GM18951 (cell line): ENCODE results near the gene RBM20.

Experiments used
- POLR2A ChIP-seq: IDR thresholded peaks from 4 replicates; pipeline ENCODE4 v1.6.1; 2011; ENCODE audit warnings: mild to moderate bottlenecking; ENCODE audit not compliant: insufficient read length, insufficient read depth; ENCODE audit errors: extremely low read depth
- in situ Hi-C: fragments of 300-500 bp; cut with MboI; formaldehyde crosslinking; loops from one replicate; pipeline ENCODE4 v1.12.0; 2022; ENCODE audit warnings: low sequenced_read_pairs, mixed read lengths, inconsistent platforms; ENCODE audit not compliant: unreplicated experiment

Gene RBM20

DNA sequence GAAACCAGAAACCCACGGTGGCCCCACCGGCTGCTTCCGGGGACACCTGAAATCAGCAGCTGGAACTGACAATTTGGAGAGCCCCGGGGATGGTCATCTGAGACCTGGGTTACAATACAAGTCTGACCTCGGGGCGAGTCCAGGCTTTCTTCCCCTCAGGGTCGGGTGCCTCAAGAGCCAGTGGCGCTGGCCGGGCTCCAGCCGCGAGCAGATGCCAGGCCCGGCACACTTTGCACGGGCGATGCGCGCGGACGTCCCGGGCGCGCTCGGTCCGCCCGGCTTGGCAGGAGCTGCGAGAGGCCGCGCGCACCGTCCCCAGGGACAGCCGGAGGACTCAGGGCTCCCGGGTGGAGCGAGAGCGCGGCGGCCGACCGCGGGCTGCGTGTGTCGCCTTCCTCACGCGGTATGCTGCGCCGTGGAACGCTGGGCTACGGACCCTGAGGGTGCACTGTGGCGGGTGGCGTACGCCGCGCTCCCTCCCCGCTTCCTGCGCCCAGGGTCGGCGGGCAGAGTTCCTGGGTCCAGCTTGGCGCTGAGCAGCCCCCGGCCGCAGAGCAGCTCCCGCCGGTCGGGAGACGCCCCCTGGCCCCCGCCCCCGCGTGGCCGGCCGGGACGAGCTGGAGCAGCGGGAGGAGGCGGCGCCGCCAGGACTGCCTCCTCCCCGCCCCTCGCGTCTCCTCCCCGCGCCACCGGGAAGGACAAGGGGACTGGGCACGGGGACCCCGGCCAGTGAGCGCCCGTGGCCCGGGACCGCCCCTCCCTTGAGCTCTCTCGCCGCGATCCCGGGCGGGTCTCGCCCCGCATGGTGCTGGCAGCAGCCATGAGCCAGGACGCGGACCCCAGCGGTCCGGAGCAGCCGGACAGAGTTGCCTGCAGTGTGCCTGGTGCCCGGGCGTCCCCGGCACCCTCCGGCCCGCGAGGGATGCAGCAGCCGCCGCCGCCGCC is at the start of gene RBM20:
TSS of gene RBM20 (plus strand) at position 684 of the 945 bp plus-strand sequence. CDS start at position 803, 119 bp downstream.
- in situ Hi-C loops: no loop called here
- no peak for TF ChIP-seq POLR2A

DNA sequence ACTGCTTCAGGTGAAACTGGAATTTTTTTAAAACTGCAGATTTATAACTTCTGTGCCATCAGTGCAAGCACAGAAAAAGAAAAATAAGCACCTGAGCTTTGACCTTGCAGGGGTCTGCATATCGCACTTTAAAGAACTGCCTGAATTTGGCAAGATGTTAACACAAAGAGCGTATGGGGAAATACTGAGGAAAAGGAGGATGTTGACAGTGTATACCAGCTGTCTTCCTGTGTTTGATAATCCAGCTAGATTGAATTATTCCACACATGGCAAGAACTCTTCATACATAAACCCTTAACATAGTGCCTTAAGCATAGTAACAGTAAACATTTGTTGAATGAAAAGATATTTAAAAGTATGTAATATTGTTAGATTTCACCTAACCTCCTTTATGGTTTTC is 46.7 kb upstream of the RBM20 start:
- in situ Hi-C loops: no loop called here
- TF ChIP-seq POLR2A: no peak

DNA sequence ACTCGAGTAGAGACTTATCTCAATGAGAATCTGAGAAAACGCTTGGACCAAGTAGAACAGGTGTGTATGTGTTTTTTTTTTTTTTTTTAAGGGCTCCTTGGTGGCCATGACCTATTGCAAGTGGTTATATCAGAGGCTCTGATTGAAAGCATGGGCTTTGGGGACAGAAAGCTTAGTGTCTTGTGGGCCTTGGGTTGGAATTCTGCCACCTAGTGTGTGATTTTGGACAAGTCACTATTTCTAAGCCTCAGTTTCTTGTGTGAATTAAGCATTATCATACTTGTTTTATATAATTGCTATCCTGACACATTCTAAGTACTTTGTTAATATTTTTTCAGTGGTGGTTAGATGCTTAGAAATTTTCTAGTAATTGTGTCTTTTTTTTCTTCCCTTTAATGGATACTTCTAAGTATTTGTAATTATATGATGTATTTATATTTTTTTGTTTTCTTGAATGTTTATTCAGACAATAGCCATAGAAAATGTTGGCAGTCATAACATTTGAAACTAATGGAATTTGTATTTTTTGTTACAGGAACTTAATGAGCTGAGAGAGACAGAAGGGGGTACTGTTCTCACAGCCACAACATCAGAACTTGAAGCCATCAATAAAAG is 43.5 kb upstream of the RBM20 start:
- in situ Hi-C loops: loop anchor here (25.0 kb wide), 1 partner anchor 287 kb away; no protein-coding TSS in a partner anchor
- TF ChIP-seq POLR2A: no peak

DNA sequence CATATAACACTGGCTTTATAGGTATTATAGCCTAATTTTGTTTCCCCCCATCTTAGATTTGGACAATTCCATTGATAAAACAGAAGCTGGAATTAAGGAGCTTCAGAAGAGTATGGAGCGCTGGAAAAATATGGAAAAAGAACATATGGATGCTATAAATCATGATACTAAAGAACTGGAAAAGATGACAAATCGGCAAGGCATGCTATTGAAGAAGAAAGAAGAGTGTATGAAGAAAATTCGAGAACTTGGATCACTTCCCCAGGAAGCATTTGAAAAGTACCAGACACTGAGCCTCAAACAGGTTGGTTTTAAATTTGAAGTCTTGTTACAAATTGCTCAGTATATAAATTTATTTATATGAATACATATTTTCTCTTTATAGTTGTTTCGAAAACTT is 42.6 kb upstream of the RBM20 start:
- in situ Hi-C loops: loop anchor here (25.0 kb wide), 1 partner anchor 286 kb away; no protein-coding TSS in a partner anchor

DNA sequence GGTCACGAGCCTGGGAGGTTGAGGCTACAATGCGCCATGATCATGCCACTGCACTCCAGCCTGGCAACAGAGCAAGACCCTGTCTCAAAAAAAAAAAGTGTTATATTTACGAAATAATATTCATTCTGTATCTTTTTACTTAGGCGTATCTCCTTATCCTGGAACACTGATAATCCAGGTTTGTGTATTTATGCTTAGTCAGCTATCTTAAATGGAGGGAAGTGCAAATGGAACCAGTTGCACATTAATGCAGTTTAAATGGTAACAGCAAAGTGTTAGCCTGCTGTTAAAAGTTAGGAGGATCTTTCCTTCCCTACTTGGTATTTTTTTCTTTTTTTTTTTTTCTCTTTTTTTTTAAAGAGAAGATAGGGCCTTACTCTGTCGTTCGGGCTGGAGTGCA is 36.0 kb upstream of the RBM20 start:
- in situ Hi-C loops: loop anchor here (25.0 kb wide), 1 partner anchor 279 kb away; no protein-coding TSS in a partner anchor
- TF ChIP-seq POLR2A: no peak

More for the DNA sequence above, 42.6 kb upstream of the RBM20 start:
- no peak for TF ChIP-seq POLR2A

DNA sequence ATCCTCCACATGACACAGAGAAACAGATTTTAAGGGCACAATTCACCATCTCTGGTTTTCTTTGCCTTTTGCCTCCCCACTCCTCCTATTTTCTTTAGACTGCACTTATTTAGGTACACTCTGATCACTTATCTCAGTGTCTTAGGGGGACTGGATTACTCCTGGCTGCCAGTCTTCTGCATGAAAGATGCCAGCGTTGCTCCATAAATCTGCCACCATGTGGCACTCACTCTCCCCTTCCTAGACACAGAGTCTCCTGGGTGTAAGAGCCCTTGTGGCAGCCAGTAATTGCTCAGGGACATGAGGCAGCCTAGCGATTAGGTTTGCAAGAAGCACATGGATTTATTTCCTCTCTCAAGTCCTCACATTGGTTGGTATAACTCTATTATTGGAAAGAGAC is 34.5 kb upstream of the RBM20 start:
- TF ChIP-seq POLR2A: no peak
- in situ Hi-C loops: loop anchor here (25.0 kb wide), 1 partner anchor 278 kb away; no protein-coding TSS in a partner anchor

DNA sequence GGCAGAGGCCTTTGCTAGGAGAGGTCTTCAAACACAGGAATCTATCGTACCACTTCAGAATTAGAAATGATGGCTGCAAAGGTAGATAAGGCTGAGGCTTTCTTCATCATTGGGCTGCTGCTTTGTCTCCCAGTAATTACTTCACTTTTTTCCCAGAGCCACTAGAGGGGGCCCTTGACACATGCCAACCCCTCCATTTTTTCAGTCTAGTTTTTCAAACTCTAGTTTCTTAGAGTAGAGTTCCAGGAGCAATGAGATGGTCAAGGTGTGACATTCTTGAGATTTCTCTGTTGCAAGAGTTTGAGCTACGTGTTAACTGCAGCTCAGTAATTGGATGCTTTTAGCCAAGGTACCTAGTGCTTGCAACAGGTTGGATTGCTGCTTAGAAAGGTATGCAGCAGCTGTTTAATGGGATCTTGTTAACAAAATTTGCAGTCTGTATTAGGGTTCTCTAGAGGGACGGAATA is 33.8 kb upstream of the RBM20 start:
- in situ Hi-C loops: loop anchor here (25.0 kb wide), 1 partner anchor 277 kb away; no protein-coding TSS in a partner anchor
- no peak for TF ChIP-seq POLR2A

DNA sequence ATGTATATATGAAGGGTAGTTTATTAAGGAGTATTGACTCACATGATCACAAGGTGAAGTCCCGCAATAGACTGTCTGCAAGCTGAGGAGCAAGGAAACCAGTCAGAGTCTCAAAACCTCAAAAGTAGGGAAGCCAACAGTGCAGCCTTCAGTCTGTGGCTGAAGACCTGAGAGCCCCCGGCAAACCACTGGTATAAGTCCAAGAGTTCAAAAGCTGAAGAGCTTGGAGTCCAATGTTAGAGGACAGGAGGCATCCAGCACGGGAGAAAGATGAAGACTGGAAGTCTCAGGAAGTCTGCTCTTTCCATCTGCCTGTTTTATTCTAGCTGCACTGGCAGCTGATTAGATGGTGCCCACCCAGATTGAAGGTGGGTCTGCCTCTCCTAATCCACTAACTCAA is 33.4 kb upstream of the RBM20 start:
- in situ Hi-C loops: loop anchor here (25.0 kb wide), 1 partner anchor 277 kb away; no protein-coding TSS in a partner anchor

DNA sequence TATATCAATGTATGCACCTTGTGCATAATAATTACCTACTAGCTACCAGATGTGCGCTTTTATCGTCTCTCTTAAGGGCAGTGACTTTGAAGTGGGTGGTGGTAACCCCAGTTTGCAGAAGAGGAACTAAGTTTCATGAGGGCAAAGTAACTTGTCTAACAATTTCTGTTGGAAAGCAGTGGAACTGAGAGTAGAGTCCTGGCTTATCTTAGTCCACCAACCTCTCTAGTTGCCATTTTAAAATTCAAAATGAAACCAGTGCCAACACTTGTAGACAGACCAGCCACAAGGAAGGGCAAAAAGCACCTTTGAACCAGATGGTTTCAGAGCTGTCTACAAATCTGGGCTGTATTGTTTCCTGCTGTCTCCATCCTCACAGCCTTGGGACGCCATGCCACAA is 32.0 kb upstream of the RBM20 start:
- in situ Hi-C loops: loop anchor here (25.0 kb wide), 1 partner anchor 275 kb away; no protein-coding TSS in a partner anchor

DNA sequence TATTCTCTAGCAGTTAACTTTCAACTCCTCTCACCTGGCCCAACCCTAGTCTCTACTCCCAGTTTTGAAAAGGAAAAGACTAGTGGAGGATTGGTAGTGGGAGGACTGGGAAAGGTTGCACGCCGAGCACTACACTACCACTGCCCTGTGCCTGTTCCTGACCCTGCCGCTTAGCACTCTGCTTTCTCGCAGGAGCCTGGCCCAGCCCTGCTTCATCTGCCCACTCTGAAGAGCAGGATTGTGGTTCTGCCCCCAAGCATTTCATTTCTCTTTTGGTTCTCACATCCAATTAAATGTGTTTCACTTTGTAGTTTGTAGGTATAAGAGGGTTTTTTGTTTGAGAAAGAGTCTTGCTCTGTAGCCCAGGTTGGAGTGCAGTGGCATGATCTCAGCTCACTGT is 31.5 kb upstream of the RBM20 start:
- in situ Hi-C loops: loop anchor here (25.0 kb wide), 1 partner anchor 275 kb away; no protein-coding TSS in a partner anchor

More for the DNA sequence above, 32.0 kb upstream of the RBM20 start:
- TF ChIP-seq POLR2A: no peak

DNA sequence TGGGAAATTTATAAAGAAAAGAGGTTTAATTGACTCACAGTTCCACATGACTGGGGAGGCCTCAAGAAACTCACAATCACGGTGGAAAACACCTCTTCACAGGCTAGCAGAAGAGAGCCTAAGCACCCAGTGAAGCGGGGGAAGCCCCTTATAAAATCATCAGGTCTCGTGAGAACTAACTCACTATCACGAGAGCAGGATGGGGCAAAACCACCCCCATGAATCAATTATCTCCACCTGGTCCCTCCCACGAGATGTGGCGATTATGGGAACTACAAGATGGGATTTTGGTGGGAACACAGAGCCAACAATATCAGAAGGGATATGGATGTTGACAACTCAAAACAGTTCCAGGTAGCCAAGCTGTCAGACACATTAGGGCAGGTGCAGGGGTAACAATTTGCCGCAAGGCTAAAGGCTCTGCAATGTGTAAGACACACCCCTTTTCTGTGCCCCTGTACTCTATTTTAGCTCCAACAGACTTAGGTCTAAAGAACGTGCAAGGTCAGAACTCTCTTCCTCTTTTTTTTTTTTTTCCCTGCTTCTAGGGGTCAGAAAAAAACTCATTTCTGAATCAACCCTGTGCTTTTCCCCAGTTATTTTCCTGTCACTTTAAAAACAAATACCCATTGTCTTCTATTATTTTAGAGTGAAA is 30.7 kb upstream of the RBM20 start:
- TF ChIP-seq POLR2A: no peak
- in situ Hi-C loops: loop anchor here (25.0 kb wide), 1 partner anchor 274 kb away; no protein-coding TSS in a partner anchor

More for the DNA sequence above, 31.5 kb upstream of the RBM20 start:
- no peak for TF ChIP-seq POLR2A

DNA sequence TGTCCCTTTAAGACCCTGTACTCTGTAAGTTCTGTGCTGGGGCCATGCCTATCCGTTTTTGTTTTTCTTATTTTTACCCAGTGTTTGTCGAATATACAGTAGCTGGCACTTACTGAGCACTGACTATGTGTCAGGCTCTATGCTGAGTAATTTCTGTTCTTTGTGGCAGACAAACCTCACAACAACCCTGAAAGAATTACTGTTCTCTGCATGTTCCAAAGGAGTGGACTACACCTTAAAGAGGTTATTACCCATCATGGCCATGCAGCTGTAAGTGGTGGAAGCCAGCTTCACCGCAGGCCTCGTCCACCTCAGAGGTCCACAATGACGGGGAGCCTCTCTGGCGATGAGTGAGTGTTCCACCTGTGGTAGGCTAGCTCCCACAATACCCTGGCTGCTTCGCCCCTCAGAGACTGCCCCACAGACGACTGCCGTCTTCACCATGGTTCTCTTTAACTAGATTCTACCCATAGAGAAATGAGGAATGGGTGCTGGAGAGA is 30.1 kb upstream of the RBM20 start:
- in situ Hi-C loops: loop anchor here (25.0 kb wide), 1 partner anchor 273 kb away; no protein-coding TSS in a partner anchor

More for the DNA sequence above, 30.1 kb upstream of the RBM20 start:
- TF ChIP-seq POLR2A: no peak
